Cardiac muscle cell (in vitro differentiated cells and primary cell): ENCODE measurements around the gene UBE2D2. TPM values are rescaled to one million over a fixed set of nuclear protein-coding genes. Genes with fewer than 3 reads are reported as not detected.
A peak's percentile ranks its signal among the peaks of the same experiment; 100 is the strongest.
"Not testable (repeated sequence)": the region's sequence is repeated elsewhere in the genome, so short reads cannot be mapped to it uniquely, and the experiment has no call there.

Experiments
- DNase-seq, 2 donors: peaks; one replicate each; pipeline versions ENCODE4 v3.0.0 to v3.0.0-alpha.2; 2010 to 2017; ENCODE audit warnings: low read depth in 1 of 2, low spot score in 1 of 2
- H3K27ac ChIP-seq: fragments of 200-600 bp; sonication (generic); 2 replicates; pipeline ENCODE4 v1.5.1; 2016
- H3K27me3 ChIP-seq: fragments of 200-600 bp; sonication (generic); 2 replicates; pipeline ENCODE4 v1.6.0; 2016; ENCODE audit warnings: control low read depth
- H3K36me3 ChIP-seq: fragments of 200-600 bp; sonication (generic); 2 replicates; pipeline ENCODE4 v1.5.1; 2016; ENCODE audit warnings: control low read depth
- H3K4me1 ChIP-seq: fragments of 200-600 bp; sonication (generic); 2 replicates; pipeline ENCODE4 v1.8.1; 2017; ENCODE audit warnings: low read depth, mild to moderate bottlenecking, mixed run types
- H3K4me3 ChIP-seq: fragments of 200-600 bp; sonication (generic); 2 replicates; pipeline ENCODE4 v1.5.1; 2016; ENCODE audit warnings: mild to moderate bottlenecking
- H3K9me3 ChIP-seq: fragments of 200-600 bp; sonication (generic); 2 replicates; pipeline ENCODE4 v1.5.1; 2017; ENCODE audit warnings: low read depth, mild to moderate bottlenecking, control low read depth
- CTCF ChIP-seq: IDR thresholded peaks from 2 replicates; pipeline ENCODE4 v1.5.1; 2012; ENCODE audit warnings: low read depth, mild to moderate bottlenecking, low read length
- polyA plus RNA-seq: library from polyadenylated mRNA; unstranded; fragments of >200 nt; fragmentation: Nextera tagmentation; extraction: Ambion mirVana; gene quantifications from 2 replicates; pipeline ENCODE4 v1.2.1, GENCODE V29; 2016
- total RNA-seq: library from RNA; depleted of rRNA; stranded (reverse); fragments of >200 nt; gene quantifications from 2 replicates; pipeline ENCODE4 v1.2.3, GENCODE V29; 2016

The UBE2D2 gene
- total and polyA plus RNA-seq, 2 experiments from 2014 or later, result 236 to 338 TPM

DNA sequence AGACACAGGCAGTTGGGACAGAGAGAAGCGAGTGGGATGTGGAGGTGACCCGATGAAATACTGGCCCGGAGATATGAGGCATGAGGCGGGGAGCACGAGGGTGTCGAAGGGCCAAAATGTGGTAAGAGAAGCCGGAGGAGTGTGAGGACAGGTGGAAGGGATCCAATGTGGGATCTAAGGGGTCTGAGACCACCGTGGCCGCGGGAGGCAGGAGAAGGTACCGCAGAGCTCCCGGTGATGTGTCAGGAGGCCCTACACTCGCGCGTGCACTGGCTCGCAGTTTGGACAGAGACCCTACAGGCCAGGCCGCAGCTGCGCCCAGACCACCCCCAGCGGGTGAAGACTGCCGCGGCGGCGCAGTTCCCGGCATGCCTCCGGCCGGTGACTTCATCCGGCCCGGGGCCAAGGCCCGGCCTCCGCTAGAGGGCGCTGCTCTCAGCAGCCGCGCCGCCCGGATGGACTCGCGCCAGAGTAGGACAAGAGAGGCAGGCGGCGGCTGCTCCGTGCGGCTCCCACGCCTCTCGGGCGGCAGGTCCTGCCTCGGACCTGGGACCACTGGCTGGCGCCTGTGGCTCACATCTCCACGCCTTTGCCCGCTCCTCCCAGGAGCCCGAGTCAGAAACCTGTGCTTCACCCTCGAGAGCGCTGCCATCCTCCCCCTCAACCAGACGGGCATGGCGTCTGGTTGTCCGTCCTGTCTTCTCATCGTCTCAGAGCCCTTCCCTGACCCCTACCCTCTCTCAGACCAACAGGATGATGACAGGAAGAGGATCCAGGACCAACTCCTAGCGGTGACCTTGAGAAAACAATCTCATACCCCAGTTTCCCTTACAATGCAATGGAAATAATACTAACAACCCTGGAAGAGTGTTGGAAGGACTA lies 43.2 kb upstream of the UBE2D2 start:
- Histone ChIP-seq H3K36me3 (no peaks in the 10 kb centered on the region), H3K9me3 (no peaks in the 10 kb centered on the region), H3K27me3 (no peaks in the 10 kb centered on the region), H3K27ac (peak overlapping the region; percentile 67), H3K4me3 (peak overlapping the region; percentile 16), H3K4me1 (peaks cover 8% of the 10 kb centered on the region)
- peak; percentile 91 to 94 for DNase-seq
- TF ChIP-seq CTCF, result peak; percentile 90

DNA sequence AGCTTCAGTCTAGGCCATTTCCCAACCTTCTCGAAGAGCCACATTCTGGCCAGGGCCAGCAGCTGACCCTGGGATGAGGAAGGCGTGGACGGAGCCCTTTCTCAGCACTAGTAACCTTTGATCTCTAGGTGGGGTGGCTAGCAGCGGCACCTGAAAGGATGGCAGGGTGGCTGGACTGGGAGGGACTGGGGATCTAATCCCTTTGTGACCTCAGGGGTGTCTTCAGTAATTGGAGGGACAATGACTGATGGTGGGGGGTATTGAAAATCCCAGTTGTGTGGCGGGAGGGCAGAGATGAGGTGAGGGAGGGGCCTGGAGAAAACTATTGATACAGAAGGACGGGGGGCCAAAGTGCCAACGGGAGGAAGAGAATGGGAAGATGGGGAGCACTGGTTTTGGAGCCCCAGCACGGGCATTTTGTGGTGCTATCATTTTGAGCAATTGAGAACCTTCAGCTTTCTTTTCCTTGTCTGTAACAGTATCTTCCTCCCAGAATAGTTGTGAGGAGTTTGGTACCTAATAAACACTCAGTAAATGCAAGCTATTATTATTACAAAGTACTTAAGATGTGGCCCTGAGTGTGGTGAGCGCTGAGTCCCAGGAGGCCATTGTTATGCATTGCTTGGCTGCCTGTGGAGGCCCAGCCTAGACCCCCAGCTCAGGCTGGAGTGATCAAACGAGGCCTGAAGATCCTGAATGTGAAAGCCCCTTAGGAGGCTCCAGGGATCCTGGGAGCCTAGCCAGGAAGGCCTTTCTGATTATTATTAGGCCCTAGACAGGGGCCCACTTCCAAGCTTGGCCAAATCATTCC lies 37.3 kb upstream of the UBE2D2 start:
- no peak for DNase-seq
- no peaks in the 10 kb centered on the region for H3K9me3 ChIP-seq
- TF ChIP-seq CTCF, result no peak
- H3K27me3 ChIP-seq, result no peaks in the 10 kb centered on the region
- no peak overlapping the region for H3K4me3 ChIP-seq
- no peak overlapping the region for H3K27ac ChIP-seq
- H3K4me1 ChIP-seq, result peaks cover 10% of the 10 kb centered on the region
- H3K36me3 ChIP-seq, result no peaks in the 10 kb centered on the region

DNA sequence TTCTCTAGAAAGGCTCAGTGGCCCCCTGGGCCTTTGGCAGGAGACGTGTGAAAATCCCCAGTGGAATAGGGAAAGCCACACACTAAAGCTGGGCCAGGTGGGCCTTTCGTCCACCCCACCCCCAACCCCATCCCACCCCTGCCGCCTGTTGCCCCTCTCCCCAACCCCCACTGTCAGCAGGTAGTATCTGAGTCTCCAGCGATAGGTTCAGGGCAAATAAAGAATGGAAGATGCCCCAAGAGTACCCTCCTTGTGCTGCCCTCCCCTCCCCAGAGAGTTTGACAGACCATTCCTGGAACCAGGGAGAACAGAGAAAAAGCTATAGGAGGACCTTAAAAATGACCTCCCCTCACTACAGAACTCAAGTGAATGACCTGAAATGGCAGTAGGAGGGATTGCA lies 36.7 kb upstream of the UBE2D2 start:
- no peak for TF ChIP-seq CTCF
- H3K27ac ChIP-seq, result no peak overlapping the region
- peaks cover 9% of the 10 kb centered on the region for H3K4me1 ChIP-seq

DNA sequence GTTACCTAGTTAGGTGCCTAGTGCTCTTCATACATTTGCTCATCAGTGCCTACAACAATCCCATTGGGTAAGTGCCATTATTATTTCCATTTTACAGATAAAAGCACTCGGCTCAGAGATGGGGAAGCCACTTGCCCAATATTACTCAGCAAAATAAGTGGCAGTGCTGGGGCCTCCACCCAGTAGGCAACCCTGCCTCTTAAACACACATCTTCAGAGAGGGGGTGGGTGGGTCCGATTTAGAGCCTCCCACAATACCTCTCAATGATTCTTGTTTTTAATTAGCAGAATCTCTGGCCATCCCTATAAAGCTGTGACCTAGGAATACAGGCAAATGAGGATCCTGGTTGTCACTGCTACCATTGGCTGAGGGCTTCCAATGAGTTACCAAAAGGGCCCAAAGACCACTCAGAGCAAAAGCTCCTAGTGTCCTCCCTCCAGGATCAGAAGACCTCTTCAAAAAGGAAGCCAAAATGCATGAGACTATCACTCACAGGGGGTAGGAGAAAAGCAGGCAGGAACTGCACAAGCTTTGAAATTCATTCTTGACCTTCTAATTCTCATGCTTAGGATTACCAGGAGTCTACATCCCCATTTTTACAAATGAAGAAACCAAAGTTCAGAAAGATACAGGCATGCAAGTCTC lies 36.1 kb upstream of the UBE2D2 start:
- H3K27me3 ChIP-seq, result no peaks in the 10 kb centered on the region
- H3K9me3 ChIP-seq, result no peaks in the 10 kb centered on the region
- peaks cover 9% of the 10 kb centered on the region for H3K4me1 ChIP-seq
- no peak overlapping the region for H3K27ac ChIP-seq
- H3K4me3 ChIP-seq, result no peak overlapping the region
- no peak for DNase-seq
- no peak for TF ChIP-seq CTCF
- H3K36me3 ChIP-seq, result no peaks in the 10 kb centered on the region

More for the DNA sequence above, 36.7 kb upstream of the UBE2D2 start:
- no peaks in the 10 kb centered on the region for H3K27me3 ChIP-seq
- no peaks in the 10 kb centered on the region for H3K9me3 ChIP-seq
- H3K4me3 ChIP-seq, result no peak overlapping the region
- H3K36me3 ChIP-seq, result no peaks in the 10 kb centered on the region
- no peak for DNase-seq

DNA sequence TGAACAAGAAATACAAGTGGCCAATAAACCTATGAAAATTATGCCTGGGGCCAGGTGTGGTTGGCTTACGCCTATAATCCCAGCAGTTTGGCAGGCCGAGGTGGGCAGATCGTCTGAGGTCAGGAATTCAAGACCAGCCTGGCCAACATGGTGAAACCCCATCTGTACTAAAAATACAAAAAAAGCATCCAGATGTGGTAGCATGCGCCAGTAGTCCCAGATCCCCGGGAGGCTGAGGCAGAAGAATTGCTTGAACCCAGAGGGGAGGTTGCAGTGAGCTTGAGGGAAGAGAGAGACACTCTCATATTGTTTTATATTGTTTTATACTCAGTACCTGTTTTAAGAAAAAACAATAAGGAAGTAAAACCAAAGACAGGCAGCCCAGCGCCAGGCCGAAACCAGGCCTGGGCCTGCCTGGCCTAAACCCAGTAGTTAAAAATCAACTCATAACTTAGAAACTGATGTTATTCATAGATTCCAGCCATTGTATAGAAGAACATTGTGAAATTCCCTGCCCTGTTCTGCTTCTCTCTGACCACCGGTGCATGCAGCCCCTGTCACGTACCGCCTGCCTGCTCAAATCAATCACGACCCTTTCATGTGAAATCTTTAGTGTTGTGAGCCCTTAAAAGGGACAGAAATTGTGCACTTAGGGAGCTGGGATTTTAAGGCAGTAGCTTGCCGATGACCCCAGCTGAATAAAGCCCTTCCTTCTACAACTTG lies 35.4 kb upstream of the UBE2D2 start:
- H3K9me3 ChIP-seq, H3K27me3 ChIP-seq, H3K4me1 ChIP-seq, H3K36me3 ChIP-seq, H3K4me3 ChIP-seq, DNase-seq: not testable (repeated sequence)
- H3K27ac ChIP-seq, result peak overlapping the region; percentile 52

- not testable (repeated sequence) for H3K4me1 ChIP-seq, H3K27me3 ChIP-seq, H3K36me3 ChIP-seq, H3K4me3 ChIP-seq, H3K9me3 ChIP-seq, DNase-seq
- H3K27ac ChIP-seq, result peak overlapping the region; percentile 52
Observed at GRCh38 chr5:139526309-139527089, 34.6 kb upstream of the UBE2D2 start.

GRCh38 chr5:139527090-139527470 lies 34.1 kb upstream of the UBE2D2 start:
- H3K4me1 ChIP-seq, result not testable (repeated sequence)

GRCh38 chr5:139527896-139528467 lies 33.2 kb upstream of the UBE2D2 start:
- not testable (repeated sequence) for H3K27me3 ChIP-seq, H3K9me3 ChIP-seq, H3K4me1 ChIP-seq, H3K4me3 ChIP-seq, H3K36me3 ChIP-seq, H3K27ac ChIP-seq
- DNase-seq, result peak in 1 of 2 donors; percentile 19

More at GRCh38 chr5:139527090-139527470, 34.1 kb upstream of the UBE2D2 start:
- not testable (repeated sequence) for H3K36me3 ChIP-seq, DNase-seq, H3K9me3 ChIP-seq, H3K4me3 ChIP-seq, H3K27me3 ChIP-seq, H3K27ac ChIP-seq
